Lung (tissue), 12 donors: ENCODE measurements around the gene AMER3. TPM values are rescaled to one million over a fixed set of nuclear protein-coding genes. Genes with fewer than 3 reads are reported as not detected.

ENCODE experiments used
- ATAC-seq: fragments of 200-7000 bp; cut with Tn5 transposase; one replicate; pipeline ENCODE4 v1.9.1; 2020; ENCODE audit warnings: moderate number of reproducible peaks; ENCODE audit not compliant: insufficient read depth, low FRiP score
- DNase-seq, 3 donors: peaks; one replicate each; pipeline ENCODE4 v3.0.0-alpha.2; 2013 to 2017
- H3K27ac ChIP-seq, 2 donors: one replicate each; pipeline ENCODE4 v1.5.1; 2013; ENCODE audit warnings: mild to moderate bottlenecking in 2 of 2, moderate library complexity in 2 of 2, control low read depth in 1 of 2, inconsistent platforms in 1 of 2, low read depth in 1 of 2, low read length in 1 of 2
- H3K27me3 ChIP-seq, 3 donors: one replicate each; pipeline ENCODE4 v1.5.1; 2013; ENCODE audit warnings: low read length in 2 of 3; ENCODE audit not compliant: control insufficient read depth in 3 of 3, insufficient read depth in 3 of 3
- H3K36me3 ChIP-seq, 4 donors: one replicate each; pipeline ENCODE4 v1.5.1; 2013; ENCODE audit warnings: low read length in 4 of 4, mild to moderate bottlenecking in 1 of 4, moderate library complexity in 1 of 4; ENCODE audit not compliant: control insufficient read depth in 4 of 4, insufficient read depth in 4 of 4
- H3K4me1 ChIP-seq, 5 donors: one replicate each; pipeline ENCODE4 v1.5.1; 2013; ENCODE audit warnings: low read length in 5 of 5, mild to moderate bottlenecking in 2 of 5, moderate library complexity in 1 of 5; ENCODE audit not compliant: control insufficient read depth in 5 of 5, insufficient read depth in 5 of 5
- H3K4me3 ChIP-seq: one replicate; pipeline ENCODE4 v1.5.1; 2013; ENCODE audit warnings: mild to moderate bottlenecking, control low read depth, moderate library complexity
- H3K9ac ChIP-seq, 2 donors: one replicate each; pipeline ENCODE4 v1.5.1; 2013; ENCODE audit warnings: low read length in 2 of 2, control low read depth in 1 of 2; ENCODE audit not compliant: insufficient read depth in 1 of 2
- H3K9me3 ChIP-seq, 4 donors: one replicate each; pipeline ENCODE4 v1.5.1; 2013; ENCODE audit warnings: low read length in 3 of 4, mild to moderate bottlenecking in 1 of 4, moderate library complexity in 1 of 4; ENCODE audit not compliant: control insufficient read depth in 4 of 4, insufficient read depth in 3 of 4
- WGBS, 2 donors: extraction: QIAGEN DNeasy Blood & Tissue Kit; methylation state at CpG; one replicate each; pipeline ENCODE4 v1.1.7; 2013; 5-methylcytosine and 5-hydroxymethylcytosine counted together
- polyA plus RNA-seq, 2 donors: library from polyadenylated mRNA; stranded (reverse); fragments of 200-250 nt; gene quantifications; one replicate each; pipeline ENCODE4 v1.2.1, GENCODE V29; 2013
- total RNA-seq, 2 donors: library from RNA; depleted of rRNA in 1 of 2; stranded (reverse); fragments of >200 nt in 1 of 2; gene quantifications; one replicate each; pipeline ENCODE4 v1.2.1, GENCODE V29; 2014 to 2021
- TF ChIP-seq, protein P1 (sequence below): IDR thresholded peaks from 2 replicates; pipeline ENCODE4 v1.5.1; 2012; ENCODE audit warnings: mild to moderate bottlenecking; ENCODE audit errors: control extremely low read depth, extremely low read depth
- donor health status: control.
- donor health status: control.
- donor health status: Bipolar disorder and iron deficiency.
- donor health status: healthy.
- donor health status: DM: yes; HTN: yes; CAD: no.

The AMER3 gene
- total and polyA plus RNA-seq, 4 donors = 0.09 to 0.74 TPM; not detected in 2

DNA sequence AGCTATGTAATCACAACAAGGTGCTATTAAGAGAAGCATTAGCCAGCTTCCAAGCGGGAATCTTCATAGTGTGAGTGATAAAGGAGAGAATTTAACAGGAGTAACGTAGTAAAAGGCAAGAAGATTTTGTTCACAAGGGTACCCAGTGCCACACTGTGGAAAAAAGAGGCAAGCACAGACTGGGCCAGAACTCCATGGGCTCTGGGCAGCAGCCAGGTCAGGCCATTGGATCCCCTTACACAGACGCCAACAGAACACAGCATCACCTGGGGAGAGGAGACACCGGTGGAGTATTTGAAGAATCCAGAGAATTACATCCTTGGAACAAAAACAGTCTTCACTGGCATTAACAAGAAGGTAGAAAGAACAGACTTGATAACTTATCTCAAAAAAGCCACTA is 21.2 kb downstream of the AMER3 start:
- 53 to 54% methylated on average over 4 of the region's 4 CpGs for whole genome bisulfite sequencing, 2 donors
- TF ChIP-seq, protein P1, sequence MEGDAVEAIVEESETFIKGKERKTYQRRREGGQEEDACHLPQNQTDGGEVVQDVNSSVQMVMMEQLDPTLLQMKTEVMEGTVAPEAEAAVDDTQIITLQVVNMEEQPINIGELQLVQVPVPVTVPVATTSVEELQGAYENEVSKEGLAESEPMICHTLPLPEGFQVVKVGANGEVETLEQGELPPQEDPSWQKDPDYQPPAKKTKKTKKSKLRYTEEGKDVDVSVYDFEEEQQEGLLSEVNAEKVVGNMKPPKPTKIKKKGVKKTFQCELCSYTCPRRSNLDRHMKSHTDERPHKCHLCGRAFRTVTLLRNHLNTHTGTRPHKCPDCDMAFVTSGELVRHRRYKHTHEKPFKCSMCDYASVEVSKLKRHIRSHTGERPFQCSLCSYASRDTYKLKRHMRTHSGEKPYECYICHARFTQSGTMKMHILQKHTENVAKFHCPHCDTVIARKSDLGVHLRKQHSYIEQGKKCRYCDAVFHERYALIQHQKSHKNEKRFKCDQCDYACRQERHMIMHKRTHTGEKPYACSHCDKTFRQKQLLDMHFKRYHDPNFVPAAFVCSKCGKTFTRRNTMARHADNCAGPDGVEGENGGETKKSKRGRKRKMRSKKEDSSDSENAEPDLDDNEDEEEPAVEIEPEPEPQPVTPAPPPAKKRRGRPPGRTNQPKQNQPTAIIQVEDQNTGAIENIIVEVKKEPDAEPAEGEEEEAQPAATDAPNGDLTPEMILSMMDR = no peak
- no peak overlapping the region for H3K9ac ChIP-seq
- DNase-seq (no peak), ATAC-seq (no peak)
- no peak overlapping the region for H3K27ac ChIP-seq
- H3K9me3 ChIP-seq = no peaks in the 10 kb centered on the region
- no peaks in the 10 kb centered on the region for H3K4me1 ChIP-seq
- H3K36me3 ChIP-seq = no peaks in the 10 kb centered on the region
- H3K27me3 ChIP-seq = peaks cover 0 to 3% (median 0%) of the 10 kb centered on the region in 3 donors
- H3K4me3 ChIP-seq = no peak overlapping the region

DNA sequence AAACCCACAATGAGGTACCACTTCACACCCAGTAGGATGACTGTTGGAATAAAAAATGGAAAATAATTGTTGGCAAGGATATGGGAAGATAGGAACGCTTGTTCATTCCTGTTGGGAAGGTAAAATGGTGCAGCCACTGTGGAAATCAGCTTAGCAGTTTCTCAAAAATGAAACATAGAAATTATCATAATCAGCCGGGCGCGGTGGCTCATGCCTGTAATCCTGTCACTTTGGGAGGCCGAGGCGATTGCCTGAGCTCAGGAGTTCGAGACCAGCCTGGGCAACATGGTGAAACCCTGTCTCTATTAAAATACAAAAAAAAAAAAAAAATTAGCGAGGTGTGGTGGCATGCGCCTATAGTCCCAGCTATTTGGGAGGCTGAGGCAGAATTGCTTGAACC is 23.4 kb downstream of the AMER3 start:
- no peak for ATAC-seq
- H3K27ac ChIP-seq = no peak overlapping the region
- H3K9me3 ChIP-seq = no peaks in the 10 kb centered on the region
- 87 to 97% methylated on average over 9 of the region's 9 CpGs for WGBS, 2 donors
- H3K9ac ChIP-seq = no peak overlapping the region
- TF ChIP-seq, protein P1 = no peak
- H3K4me1 ChIP-seq = no peaks in the 10 kb centered on the region
- H3K4me3 ChIP-seq = no peak overlapping the region
- no peaks in the 10 kb centered on the region for H3K36me3 ChIP-seq
- H3K27me3 ChIP-seq = no peaks in the 10 kb centered on the region
- no peak for DNase-seq

DNA sequence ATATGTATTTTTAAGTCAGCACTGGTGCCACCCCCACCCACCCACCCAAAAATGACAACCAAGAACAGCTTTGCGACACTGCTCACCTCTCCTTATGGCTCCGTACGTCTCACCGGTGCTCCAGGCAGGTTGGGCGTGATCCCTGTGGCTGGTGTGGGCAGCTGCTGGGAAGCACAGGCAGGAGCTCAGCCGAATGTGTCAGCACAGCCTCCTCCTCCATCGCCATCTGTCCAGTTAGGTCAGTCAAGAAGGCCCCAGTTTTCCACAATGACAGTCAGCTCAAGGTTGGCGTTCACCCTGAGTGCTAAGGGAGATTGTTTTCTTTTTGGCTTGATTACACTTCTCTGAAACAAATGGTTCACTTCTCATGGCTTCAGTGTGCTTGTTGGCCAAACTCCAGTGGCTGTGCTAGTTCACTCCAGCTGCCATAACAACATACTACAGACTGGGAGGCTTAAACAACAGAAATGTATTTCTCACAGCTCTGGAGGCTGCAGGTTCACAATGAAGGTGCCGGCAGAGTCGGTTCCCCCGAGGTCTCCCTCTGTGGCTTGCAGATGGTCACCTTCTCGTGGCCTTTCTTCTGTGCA is 30.2 kb downstream of the AMER3 start:
- 85 to 88% methylated on average over 12 of the region's 12 CpGs for WGBS, 2 donors
- Histone ChIP-seq H3K4me1 (no peaks in the 10 kb centered on the region), H3K9ac (no peak overlapping the region), H3K4me3 (no peak overlapping the region), H3K27ac (no peak overlapping the region), H3K27me3 (peaks cover 0 to 3% (median 0%) of the 10 kb centered on the region in 3 donors), H3K36me3 (no peaks in the 10 kb centered on the region), H3K9me3 (no peaks in the 10 kb centered on the region)
- TF ChIP-seq, protein P1 = no peak
- DNase-seq (peak in 2 of 3 donors; percentile 9 to 38), ATAC-seq (no peak)

DNA sequence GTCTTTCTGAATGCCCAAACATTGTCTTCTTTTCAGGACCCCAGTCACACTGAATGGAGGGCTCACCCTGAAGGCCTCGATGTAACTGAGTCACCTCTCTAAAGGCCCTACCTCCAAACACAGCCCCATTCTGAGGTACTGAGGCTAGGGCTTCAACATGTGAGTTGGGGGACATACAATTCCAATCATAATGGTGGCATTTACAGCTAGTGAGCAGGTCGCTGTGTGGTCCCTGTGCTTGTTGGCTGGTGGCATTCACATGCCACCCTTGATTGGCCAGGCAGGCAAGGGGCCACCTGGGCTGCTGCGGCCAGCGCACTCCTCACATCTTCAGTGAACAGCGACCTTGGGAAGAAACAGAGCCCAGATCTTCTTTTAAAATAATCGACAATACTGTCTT is 30.7 kb downstream of the AMER3 start:
- H3K4me1 ChIP-seq = no peaks in the 10 kb centered on the region
- no peak for ATAC-seq
- H3K27ac ChIP-seq = no peak overlapping the region
- TF ChIP-seq, protein P1 = no peak
- H3K27me3 ChIP-seq = peaks cover 0 to 3% (median 0%) of the 10 kb centered on the region in 3 donors
- no peaks in the 10 kb centered on the region for H3K9me3 ChIP-seq
- H3K9ac ChIP-seq = no peak overlapping the region
- H3K36me3 ChIP-seq = no peaks in the 10 kb centered on the region
- DNase-seq = no peak
- H3K4me3 ChIP-seq = no peak overlapping the region
- WGBS, 2 donors = 91 to 92% methylated on average over 6 of the region's 6 CpGs
